ENCODE data around the gene LYRM1.

- TF ChIP-seq CTCF (IDR thresholded peaks at IDR 0.05) (no peak), POLR2A (IDR thresholded peaks at IDR 0.05) (no peak), EP300 (IDR thresholded peaks at IDR 0.05) (no peak)
These were observed 16.4 kb upstream of the LYRM1 start for GRCh38 chr16:20884240-20884556.

Measured in tibial nerve (tissue), 4 donors.